Measurements from ENCODE around the gene BTBD7. TPM values are rescaled to one million over a fixed set of nuclear protein-coding genes. Genes with fewer than 3 reads are reported as not detected.

The BTBD7 gene
- 23.4 and 29.9 TPM in 2 replicates for total RNA-seq

GRCh38 chr14:93332853-93333630 lies at the start of gene BTBD7:
Gene BTBD7 (minus strand): TSS chr14:93333036. CDS start chr14:93296051, 36,985 bp downstream.

GRCh38 chr14:93346926-93347721 lies 14.3 kb upstream of the BTBD7 start, which contains the start of gene COX8C:
Gene COX8C (plus strand): TSS chr14:93347182. CDS start chr14:93347269, 87 bp downstream.

GRCh38 chr14:93206793-93207467 lies 125.9 kb downstream of the BTBD7 start, which contains the start of the genes GON7 and UBR7:
Gene GON7 (minus strand): TSS chr14:93207065. CDS start chr14:93207037, 28 bp downstream.
Gene UBR7 (plus strand): TSS chr14:93207256. CDS start chr14:93207292, 36 bp downstream.

Other genes starting within 250 kb of the BTBD7 start
- 27.2 and 43.3 TPM in 2 replicates for gene ITPK1, start 217.1 kb downstream of the BTBD7 start, total RNA-seq
- gene MOAP1, start 148.1 kb downstream of the BTBD7 start, total RNA-seq = 13.9 and 20.0 TPM in 2 replicates
- gene LYSET, start 147.7 kb downstream of the BTBD7 start, total RNA-seq = 10.9 and 17.8 TPM in 2 replicates
- 5.1 and 8.2 TPM in 2 replicates for gene GON7, start 126.0 kb downstream of the BTBD7 start, total RNA-seq
- 8.4 and 10.2 TPM in 2 replicates for gene UBR7, start 125.8 kb downstream of the BTBD7 start, total RNA-seq
- gene COX8C, start 14.1 kb upstream of the BTBD7 start, total RNA-seq = not detected in 2 replicates
- under 0.01 TPM in 1 of 2 replicates, not detected in the other for gene UNC79, start 97.9 kb upstream of the BTBD7 start, total RNA-seq